Erythroblast (primary cell): ENCODE measurements around the gene AP2A2.

Source experiments
- GATA1 ChIP-seq: IDR thresholded peaks from 2 replicates; pipeline ENCODE4 v1.6.1; 2011; ENCODE audit warnings: low read depth, mild to moderate bottlenecking, control low read depth, low read length, moderate library complexity
- POLR2A ChIP-seq: IDR thresholded peaks from 2 replicates; pipeline ENCODE4 v1.6.1; 2011; ENCODE audit warnings: mild to moderate bottlenecking, low read length

- TF ChIP-seq POLR2A, result peak; percentile 55
- TF ChIP-seq GATA1, result no peak
Observed at GRCh38 chr11:910589-911030, 15.1 kb upstream of the AP2A2 start, which contains the start of gene CHID1.
